Testis (tissue), 3 donors: ENCODE data around the gene IFT57. TPM values are rescaled to one million over a fixed set of nuclear protein-coding genes. Genes with fewer than 3 reads are reported as not detected.
A peak's percentile ranks its signal among the peaks of the same experiment; 100 is the strongest.

Experiments used
- DNase-seq: peaks from one replicate; pipeline ENCODE4 v3.0.0-alpha.2; 2019
- H3K27ac ChIP-seq, 2 donors: fragments of 200-600 bp; sonication (generic); one replicate each; pipeline ENCODE4 v1.5.1; 2019
- H3K27me3 ChIP-seq: fragments of 200-600 bp; sonication (generic); one replicate; pipeline ENCODE4 v1.5.1; 2019
- H3K36me3 ChIP-seq: fragments of 200-600 bp; sonication (generic); one replicate; pipeline ENCODE4 v1.5.1; 2017; ENCODE audit warnings: low read depth; ENCODE audit errors: missing control alignments
- H3K4me1 ChIP-seq: fragments of 200-600 bp; sonication (generic); one replicate; pipeline ENCODE4 v1.5.1; 2019
- H3K4me3 ChIP-seq, 2 donors: fragments of 200-600 bp; sonication (generic); one replicate each; pipeline ENCODE4 v1.5.1; 2017 to 2019
- H3K9me3 ChIP-seq: fragments of 200-600 bp; sonication (generic); one replicate; pipeline ENCODE4 v1.5.1; 2017
- CTCF ChIP-seq, 3 experiments: fragments of 450-650 bp in 2 of 3; fragments of 200-600 bp in 1 of 3; sonication (generic) in 1 of 3; IDR thresholded peaks; one replicate each; pipeline ENCODE4 v1.5.1; 2016 to 2019; ENCODE audit warnings: antibody characterized with exemption in 3 of 3, mild to moderate bottlenecking in 2 of 3, moderate library complexity in 1 of 3
- POLR2A ChIP-seq: fragments of 450-650 bp; IDR thresholded peaks from one replicate; pipeline ENCODE4 v1.6.1; 2017; ENCODE audit warnings: antibody characterized with exemption, mild to moderate bottlenecking, moderate library complexity
- WGBS, 2 donors: methylation state at CpG; one replicate each; pipeline ENCODE4 v1.1.5; 2018; 5-methylcytosine and 5-hydroxymethylcytosine counted together
- intact Hi-C: fragments of 100-400 bp; cut with DNase I; formaldehyde crosslinking; loops from one replicate; pipeline ENCODE4 v1.15.1; 2023; ENCODE audit warnings: low total_unique reads
- polyA plus RNA-seq: library from polyadenylated mRNA; stranded (reverse); fragments of 350-450 nt; fragmentation: Illumina TruSeq; extraction: RNeasy Lipid Tissue Mini Kit (QIAGEN cat#74804); gene quantifications from one replicate; pipeline ENCODE4 v1.2.3, GENCODE V29; 2014; ENCODE audit warnings: low read depth, low replicate concordance; ENCODE audit not compliant: insufficient read depth
- total RNA-seq, 2 donors: library from RNA; depleted of rRNA; stranded (reverse); fragments of >200 nt; gene quantifications; one replicate each; pipeline ENCODE4 v1.2.3, GENCODE V29; 2016

Gene IFT57
- total and polyA plus RNA-seq, 3 donors from 2014 or later: 112 to 211 (median 185) TPM

DNA sequence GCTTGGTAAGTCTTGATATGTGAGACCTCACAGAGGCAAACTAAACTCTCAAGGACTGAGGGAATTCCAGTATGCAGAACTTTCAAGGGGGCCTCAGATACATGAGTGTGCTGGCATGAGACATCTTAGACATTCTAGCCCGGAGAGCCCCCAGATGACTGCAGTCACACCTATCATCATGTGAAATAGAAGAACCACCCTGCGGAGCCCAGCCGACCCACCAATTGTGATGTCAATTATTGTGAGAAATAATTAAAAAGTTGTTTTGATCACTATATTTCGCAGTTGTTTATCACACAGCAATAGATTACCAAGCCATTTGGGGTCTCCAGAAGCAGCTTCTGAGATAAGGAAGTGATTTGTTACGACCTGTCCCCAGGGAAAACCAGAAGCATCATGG is 76.1 kb downstream of the IFT57 start:
- Histone ChIP-seq H3K4me1 (no peaks in the 10 kb centered on the region), H3K27me3 (no peaks in the 10 kb centered on the region), H3K27ac (no peak overlapping the region), H3K9me3 (no peaks in the 10 kb centered on the region), H3K36me3 (no peaks in the 10 kb centered on the region), H3K4me3 (no peak overlapping the region)
- TF ChIP-seq POLR2A (no peak), CTCF (IDR thresholded peaks at IDR 0.05) (no peak)
- intact Hi-C loops: no loop called here
- DNase-seq: no peak
- WGBS, 2 donors: 94% methylated on average over 5 of the region's 5 CpGs

DNA sequence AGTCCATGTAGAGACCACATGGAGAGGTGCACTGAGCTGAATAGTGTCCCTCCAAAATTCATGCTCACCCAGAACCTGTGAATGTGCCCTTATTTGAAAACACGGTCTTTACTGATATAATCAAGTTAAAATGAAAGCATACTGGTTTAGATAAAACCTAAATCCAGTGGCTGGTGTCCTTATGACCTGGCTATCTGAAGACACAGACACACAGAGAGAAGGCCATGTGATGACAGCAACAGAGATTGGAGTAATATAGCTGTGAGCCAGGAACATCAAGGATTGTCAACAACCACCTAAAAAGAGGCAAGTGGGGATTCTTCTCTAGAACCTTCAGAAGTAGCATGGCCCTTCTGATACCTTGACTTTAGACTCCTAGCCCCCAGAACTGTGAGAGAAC is 76.6 kb downstream of the IFT57 start:
- H3K4me3 ChIP-seq: no peak overlapping the region
- intact Hi-C loops: no loop called here
- no peak for TF ChIP-seq CTCF (IDR thresholded peaks at IDR 0.05)
- no peak for TF ChIP-seq POLR2A
- no peaks in the 10 kb centered on the region for H3K27me3 ChIP-seq
- H3K36me3 ChIP-seq: no peaks in the 10 kb centered on the region
- DNase-seq: no peak
- H3K4me1 ChIP-seq: no peaks in the 10 kb centered on the region
- H3K9me3 ChIP-seq: no peaks in the 10 kb centered on the region
- no peak overlapping the region for H3K27ac ChIP-seq
- WGBS, 2 donors: 88 to 91% methylated on average over 1 of the region's 1 CpG

GRCh38 chr3:108137460-108137814 is 84.8 kb downstream of the IFT57 start:
- H3K27ac ChIP-seq: no peak overlapping the region
- WGBS, 2 donors: 67 to 72% methylated on average over 5 of the region's 5 CpGs
- H3K4me3 ChIP-seq: no peak overlapping the region
- intact Hi-C loops: no loop called here
- no peaks in the 10 kb centered on the region for H3K27me3 ChIP-seq
- no peak for TF ChIP-seq POLR2A
- no peaks in the 10 kb centered on the region for H3K36me3 ChIP-seq
- no peaks in the 10 kb centered on the region for H3K4me1 ChIP-seq
- DNase-seq: no peak
- no peaks in the 10 kb centered on the region for H3K9me3 ChIP-seq

- H3K4me3 ChIP-seq: no peak overlapping the region
- 59 to 67% methylated on average over 13 of the region's 13 CpGs for WGBS, 2 donors
Measured at GRCh38 chr3:108136561-108137459, 85.4 kb downstream of the IFT57 start.

DNA sequence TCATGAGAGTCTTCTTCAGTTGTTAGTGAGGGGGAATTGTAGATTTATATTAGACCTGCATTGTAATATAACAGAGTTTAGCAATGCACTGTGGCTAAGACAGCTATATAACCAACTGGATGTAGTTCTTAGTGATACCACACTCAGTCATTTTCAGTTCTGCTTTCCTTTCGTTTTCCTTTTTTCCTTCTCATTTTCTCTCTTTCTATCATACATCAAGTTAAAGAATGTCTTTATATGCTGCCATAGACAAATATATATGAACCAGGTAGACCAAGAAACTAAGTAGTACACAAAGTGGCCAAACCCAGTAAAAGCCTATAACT is 87.7 kb downstream of the IFT57 start:
- Histone ChIP-seq H3K36me3 (no peaks in the 10 kb centered on the region), H3K4me1 (no peaks in the 10 kb centered on the region), H3K9me3 (no peaks in the 10 kb centered on the region), H3K27ac (no peak overlapping the region), H3K4me3 (no peak overlapping the region), H3K27me3 (no peaks in the 10 kb centered on the region)
- intact Hi-C loops: no loop called here
- TF ChIP-seq POLR2A (no peak), CTCF (IDR thresholded peaks at IDR 0.05) (no peak)
- WGBS, 2 donors: 59 to 62% methylated on average over 1 of the region's 1 CpG
- no peak for DNase-seq

More at GRCh38 chr3:108136561-108137459, 85.4 kb downstream of the IFT57 start:
- H3K27ac ChIP-seq: no peak overlapping the region
- intact Hi-C loops: no loop called here
- no peaks in the 10 kb centered on the region for H3K9me3 ChIP-seq
- no peaks in the 10 kb centered on the region for H3K36me3 ChIP-seq
- H3K4me1 ChIP-seq: no peaks in the 10 kb centered on the region
- DNase-seq: peak; percentile 46
- no peak for TF ChIP-seq POLR2A
- TF ChIP-seq CTCF (IDR thresholded peaks at IDR 0.05): no peak
- no peaks in the 10 kb centered on the region for H3K27me3 ChIP-seq
